ENCODE data around the gene MBTD1. TPM values are rescaled to one million over a fixed set of nuclear protein-coding genes. Genes with fewer than 3 reads are reported as not detected.
"Not testable (repeated sequence)": the region's sequence is repeated elsewhere in the genome, so short reads cannot be mapped to it uniquely, and the experiment has no call there.

The MBTD1 gene
- total and polyA plus RNA-seq, 7 experiments from 2014 or later: 7.0 to 35.8 (median 27.3) TPM

GRCh38 chr17:51189162-51189561 is 70.7 kb downstream of the MBTD1 start:
- intact Hi-C loops (cut with micrococcal nuclease): no loop called here
- H3K9me3 ChIP-seq (ENCODE audit: control insufficient read depth in 2 of 3, low read length in 3 of 3): no peaks in the 10 kb centered on the region
- POLR2A ChIA-PET: no interaction called here
- Mint-ChIP-seq H3K36me3 (peaks cover 0 to 44% (median 14%) of the 10 kb centered on the region in 5 donors), H3K4me1 (peaks cover 0 to 6% (median 0%) of the 10 kb centered on the region in 7 donors), H3K4me3 (no peak overlapping the region), H3K27me3 (no peaks in the 10 kb centered on the region), H3K27ac (peak overlapping the region in 2 of 9 donors; percentile 34 to 36), H3K9me3 (no peaks in the 10 kb centered on the region)
- ATAC-seq (no peak), DNase-seq (no peak)
- CTCF ChIA-PET: no interaction called here
- no peak overlapping the region for H3K4me3 ChIP-seq (ENCODE audit: low read length)
- H3K4me1 ChIP-seq (ENCODE audit: control insufficient read depth in 2 of 2, insufficient read depth in 2 of 2, low read length in 2 of 2): no peaks in the 10 kb centered on the region
- no peaks in the 10 kb centered on the region for H3K27me3 ChIP-seq (ENCODE audit: control insufficient read depth in 2 of 2, insufficient read depth in 2 of 2, low read length in 2 of 2)
- peaks cover 5 to 58% (median 16%) of the 10 kb centered on the region in 3 experiments for H3K36me3 ChIP-seq (ENCODE audit: control insufficient read depth in 2 of 3, insufficient read depth in 3 of 3, low read length in 3 of 3)
- H3K27ac ChIP-seq (ENCODE audit: low read depth, low read length): no peak overlapping the region

GRCh38 chr17:51188271-51188833 is 71.5 kb downstream of the MBTD1 start:
- Mint-ChIP-seq H3K4me1 (peaks cover 0 to 6% (median 0%) of the 10 kb centered on the region in 7 donors), H3K9me3 (no peaks in the 10 kb centered on the region), H3K4me3 (no peak overlapping the region), H3K27ac (peak overlapping the region in 2 of 9 donors; percentile 51 to 65), H3K27me3 (no peaks in the 10 kb centered on the region), H3K36me3 (peaks cover 0 to 45% (median 14%) of the 10 kb centered on the region in 5 donors)
- ChIA-PET POLR2A (no interaction called here), CTCF (interaction anchor here (0.6 kb wide), 1 partner anchor 15 kb away, joined by 3 read pairs; no protein-coding TSS in a partner anchor)
- Histone ChIP-seq H3K9me3 (ENCODE audit: control insufficient read depth in 2 of 3, low read length in 3 of 3) (no peaks in the 10 kb centered on the region), H3K4me1 (ENCODE audit: control insufficient read depth in 2 of 2, insufficient read depth in 2 of 2, low read length in 2 of 2) (no peaks in the 10 kb centered on the region), H3K27ac (ENCODE audit: low read depth, low read length) (no peak overlapping the region), H3K36me3 (ENCODE audit: control insufficient read depth in 2 of 3, insufficient read depth in 3 of 3, low read length in 3 of 3) (peaks cover 11 to 51% (median 15%) of the 10 kb centered on the region in 3 experiments), H3K4me3 (ENCODE audit: low read length) (no peak overlapping the region), H3K27me3 (ENCODE audit: control insufficient read depth in 2 of 2, insufficient read depth in 2 of 2, low read length in 2 of 2) (no peaks in the 10 kb centered on the region)
- intact Hi-C loops (cut with micrococcal nuclease): no loop called here
- ATAC-seq (no peak), DNase-seq (no peak)

- no peak for DNase-seq
- no peaks in the 10 kb centered on the region for H3K9me3 ChIP-seq (ENCODE audit: control insufficient read depth in 2 of 3, low read length in 3 of 3)
- ChIA-PET CTCF (interaction anchor here (1.5 kb wide), 1 partner anchor 184 kb away, joined by 3 read pairs; no protein-coding TSS in a partner anchor), POLR2A (no interaction called here)
- intact Hi-C loops (cut with micrococcal nuclease): no loop called here
- Mint-ChIP-seq H3K27ac (peak overlapping the region in 3 of 9 donors; percentile 14 to 73 (median 59)), H3K4me3 (no peak overlapping the region), H3K9me3 (no peaks in the 10 kb centered on the region), H3K4me1 (peaks cover 0 to 6% (median 0%) of the 10 kb centered on the region in 7 donors), H3K36me3 (peaks cover 0 to 36% (median 9%) of the 10 kb centered on the region in 5 donors), H3K27me3 (no peaks in the 10 kb centered on the region)
- no peaks in the 10 kb centered on the region for H3K27me3 ChIP-seq (ENCODE audit: control insufficient read depth in 2 of 2, insufficient read depth in 2 of 2, low read length in 2 of 2)
- H3K4me1 ChIP-seq (ENCODE audit: control insufficient read depth in 2 of 2, insufficient read depth in 2 of 2, low read length in 2 of 2): no peaks in the 10 kb centered on the region
- no peak overlapping the region for H3K27ac ChIP-seq (ENCODE audit: low read depth, low read length)
- no peak for ATAC-seq
- H3K36me3 ChIP-seq (ENCODE audit: control insufficient read depth in 2 of 3, insufficient read depth in 3 of 3, low read length in 3 of 3): peaks cover 0 to 45% (median 11%) of the 10 kb centered on the region in 3 experiments
- no peak overlapping the region for H3K4me3 ChIP-seq (ENCODE audit: low read length)
Measured at GRCh38 chr17:51185763-51186332, 74.0 kb downstream of the MBTD1 start.

- POLR2A ChIA-PET: interaction anchor here (1.2 kb wide), 1 partner anchor 84 kb away, joined by 3 read pairs; no protein-coding TSS in a partner anchor
- DNase-seq: no peak
- ATAC-seq: no peak
- Histone ChIP-seq H3K4me1 (ENCODE audit: control insufficient read depth in 2 of 2, insufficient read depth in 2 of 2, low read length in 2 of 2) (no peaks in the 10 kb centered on the region), H3K27ac (ENCODE audit: low read depth, low read length) (no peak overlapping the region), H3K9me3 (ENCODE audit: control insufficient read depth in 2 of 3, low read length in 3 of 3) (no peaks in the 10 kb centered on the region), H3K36me3 (ENCODE audit: control insufficient read depth in 2 of 3, insufficient read depth in 3 of 3, low read length in 3 of 3) (peaks cover 0 to 40% (median 11%) of the 10 kb centered on the region in 3 experiments), H3K4me3 (ENCODE audit: low read length) (no peak overlapping the region), H3K27me3 (ENCODE audit: control insufficient read depth in 2 of 2, insufficient read depth in 2 of 2, low read length in 2 of 2) (no peaks in the 10 kb centered on the region)
- no peaks in the 10 kb centered on the region for H3K9me3 Mint-ChIP-seq
- no peak overlapping the region for H3K4me3 Mint-ChIP-seq
- CTCF ChIA-PET: no interaction called here
- peak overlapping the region in 1 of 9 donors; percentile 1 for H3K27ac Mint-ChIP-seq
- peaks cover 0 to 2% (median 0%) of the 10 kb centered on the region in 7 donors for H3K4me1 Mint-ChIP-seq
- H3K36me3 Mint-ChIP-seq: peaks cover 0 to 33% (median 5%) of the 10 kb centered on the region in 5 donors
- intact Hi-C loops (cut with micrococcal nuclease): no loop called here
- no peaks in the 10 kb centered on the region for H3K27me3 Mint-ChIP-seq
Measured at GRCh38 chr17:51184124-51184523, 75.7 kb downstream of the MBTD1 start.

GRCh38 chr17:51180486-51180885 is 79.4 kb downstream of the MBTD1 start:
- H3K36me3 ChIP-seq (ENCODE audit: control insufficient read depth in 2 of 3, insufficient read depth in 3 of 3, low read length in 3 of 3): peaks cover 0 to 24% (median 6%) of the 10 kb centered on the region in 3 experiments
- CTCF ChIA-PET: no interaction called here
- no peak for ATAC-seq
- no peaks in the 10 kb centered on the region for H3K9me3 ChIP-seq (ENCODE audit: control insufficient read depth in 2 of 3, low read length in 3 of 3)
- H3K36me3 Mint-ChIP-seq: peaks cover 0 to 20% (median 4%) of the 10 kb centered on the region in 5 donors
- H3K4me1 ChIP-seq (ENCODE audit: control insufficient read depth in 2 of 2, insufficient read depth in 2 of 2, low read length in 2 of 2): no peaks in the 10 kb centered on the region
- intact Hi-C loops (cut with micrococcal nuclease): no loop called here
- H3K27me3 ChIP-seq (ENCODE audit: control insufficient read depth in 2 of 2, insufficient read depth in 2 of 2, low read length in 2 of 2): no peaks in the 10 kb centered on the region
- no peaks in the 10 kb centered on the region for H3K27me3 Mint-ChIP-seq
- no peak overlapping the region for H3K4me3 ChIP-seq (ENCODE audit: low read length)
- no peaks in the 10 kb centered on the region for H3K9me3 Mint-ChIP-seq
- H3K27ac ChIP-seq (ENCODE audit: low read depth, low read length): no peak overlapping the region
- POLR2A ChIA-PET: no interaction called here
- no peak overlapping the region for H3K4me3 Mint-ChIP-seq
- no peak for DNase-seq
- peak overlapping the region in 2 of 9 donors; percentile 43 to 51 for H3K27ac Mint-ChIP-seq
- peaks cover 0 to 2% (median 0%) of the 10 kb centered on the region in 7 donors for H3K4me1 Mint-ChIP-seq

GRCh38 chr17:51172030-51172429 is 87.8 kb downstream of the MBTD1 start:
- ATAC-seq; H3K9me3 Mint-ChIP-seq; H3K27ac ChIP-seq (ENCODE audit: low read depth, low read length); H3K4me3 ChIP-seq (ENCODE audit: low read length); H3K4me1 ChIP-seq (ENCODE audit: control insufficient read depth in 2 of 2, insufficient read depth in 2 of 2, low read length in 2 of 2); H3K4me3 Mint-ChIP-seq; H3K27ac Mint-ChIP-seq; POLR2A ChIA-PET; CTCF ChIA-PET; H3K27me3 ChIP-seq (ENCODE audit: control insufficient read depth in 2 of 2, insufficient read depth in 2 of 2, low read length in 2 of 2); intact Hi-C loops (cut with micrococcal nuclease); DNase-seq; H3K9me3 ChIP-seq (ENCODE audit: control insufficient read depth in 2 of 3, low read length in 3 of 3); H3K27me3 Mint-ChIP-seq: not testable (repeated sequence)
- H3K36me3 ChIP-seq (ENCODE audit: control insufficient read depth in 2 of 3, insufficient read depth in 3 of 3, low read length in 3 of 3): peaks cover 5 to 24% (median 6%) of the 10 kb centered on the region in 3 experiments
- Mint-ChIP-seq H3K36me3 (peaks cover 0 to 28% (median 6%) of the 10 kb centered on the region in 5 donors), H3K4me1 (peaks cover 0 to 20% (median 10%) of the 10 kb centered on the region in 7 donors)
